ENCODE results near the gene RPL37A. TPM values are rescaled to one million over a fixed set of nuclear protein-coding genes. Genes with fewer than 3 reads are reported as not detected.

Gene RPL37A
- total RNA-seq, 2 donors from 2014 or later = 2,589 to 2,765 TPM

DNA sequence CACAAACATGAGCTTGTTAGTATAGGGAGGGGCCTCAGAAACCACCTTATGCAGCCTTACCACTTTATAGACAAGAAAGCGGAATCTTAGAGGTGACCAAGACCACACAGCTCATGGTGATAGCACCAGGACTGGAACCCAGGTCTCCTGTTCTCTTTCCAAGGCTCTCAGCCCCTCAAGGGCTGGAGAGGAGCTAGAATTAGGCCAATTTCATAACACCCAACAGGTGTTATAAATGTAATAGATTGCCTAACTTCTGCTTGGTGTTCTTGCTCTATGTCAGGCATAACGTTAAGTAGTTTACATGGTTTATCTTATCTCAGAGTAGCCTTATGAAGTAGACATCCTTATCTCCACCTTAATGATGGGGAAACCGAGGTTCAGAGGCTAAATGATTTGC, 42.9 kb downstream of the RPL37A start:
- Histone ChIP-seq H3K27me3 (ENCODE audit: control insufficient read depth, insufficient read depth, low read length, poor library complexity, severe bottlenecking) (no peaks in the 10 kb centered on the region), H3K27ac (ENCODE audit: low read depth, low read length) (no peak overlapping the region), H3K36me3 (ENCODE audit: control insufficient read depth, insufficient read depth, low read length) (no peaks in the 10 kb centered on the region), H3K4me3 (ENCODE audit: low read length) (no peak overlapping the region), H3K9me3 (ENCODE audit: control insufficient read depth, low read length) (no peaks in the 10 kb centered on the region), H3K4me1 (ENCODE audit: control insufficient read depth, insufficient read depth, low read length) (no peaks in the 10 kb centered on the region), H3K9ac (ENCODE audit: extremely low read depth, low read length, poor library complexity, severe bottlenecking) (no peak overlapping the region)
- H3K27ac Mint-ChIP-seq = no peak overlapping the region
- H3K4me1 Mint-ChIP-seq = no peaks in the 10 kb centered on the region
- H3K27me3 Mint-ChIP-seq (ENCODE audit: insufficient read depth) = no peaks in the 10 kb centered on the region
- DNase-seq = no peak
- H3K4me3 Mint-ChIP-seq = no peak overlapping the region
- no peaks in the 10 kb centered on the region for H3K9me3 Mint-ChIP-seq
- WGBS, 2 experiments (ENCODE audit: insufficient coverage in 1 of 2, insufficient read length in 1 of 2) = 88 to 94% methylated on average over 3 of the region's 3 CpGs
- TF ChIP-seq CTCF (conservative IDR thresholded peaks at IDR 0.05) = no peak
- H3K36me3 Mint-ChIP-seq (ENCODE audit: low read depth) = no peaks in the 10 kb centered on the region

GRCh38 chr2:216545359-216545758, 46.7 kb downstream of the RPL37A start:
- H3K27me3 ChIP-seq (ENCODE audit: control insufficient read depth, insufficient read depth, low read length, poor library complexity, severe bottlenecking) = no peaks in the 10 kb centered on the region
- H3K9me3 ChIP-seq (ENCODE audit: control insufficient read depth, low read length) = no peaks in the 10 kb centered on the region
- DNase-seq = no peak
- H3K36me3 ChIP-seq (ENCODE audit: control insufficient read depth, insufficient read depth, low read length) = no peaks in the 10 kb centered on the region
- Mint-ChIP-seq H3K4me1 (peaks cover 3% of the 10 kb centered on the region), H3K27me3 (ENCODE audit: insufficient read depth) (no peaks in the 10 kb centered on the region), H3K4me3 (no peak overlapping the region), H3K36me3 (ENCODE audit: low read depth) (no peaks in the 10 kb centered on the region), H3K27ac (no peak overlapping the region), H3K9me3 (no peaks in the 10 kb centered on the region)
- TF ChIP-seq CTCF (conservative IDR thresholded peaks at IDR 0.05) = no peak
- H3K27ac ChIP-seq (ENCODE audit: low read depth, low read length) = no peak overlapping the region
- 92% methylated on average over 4 of the region's 4 CpGs for WGBS, 2 experiments (ENCODE audit: insufficient coverage in 1 of 2, insufficient read length in 1 of 2)
- no peak overlapping the region for H3K4me3 ChIP-seq (ENCODE audit: low read length)
- H3K4me1 ChIP-seq (ENCODE audit: control insufficient read depth, insufficient read depth, low read length) = no peaks in the 10 kb centered on the region
- no peak overlapping the region for H3K9ac ChIP-seq (ENCODE audit: extremely low read depth, low read length, poor library complexity, severe bottlenecking)

GRCh38 chr2:216546241-216546640, 47.6 kb downstream of the RPL37A start:
- no peak overlapping the region for H3K4me3 Mint-ChIP-seq
- no peaks in the 10 kb centered on the region for H3K36me3 Mint-ChIP-seq (ENCODE audit: low read depth)

More at GRCh38 chr2:216546241-216546640, 47.6 kb downstream of the RPL37A start:
- H3K4me3 ChIP-seq (ENCODE audit: low read length) = no peak overlapping the region
- H3K4me1 ChIP-seq (ENCODE audit: control insufficient read depth, insufficient read depth, low read length) = no peaks in the 10 kb centered on the region
- Mint-ChIP-seq H3K9me3 (no peaks in the 10 kb centered on the region), H3K27ac (no peak overlapping the region), H3K27me3 (ENCODE audit: insufficient read depth) (no peaks in the 10 kb centered on the region), H3K4me1 (peaks cover 3% of the 10 kb centered on the region)
- H3K27ac ChIP-seq (ENCODE audit: low read depth, low read length) = no peak overlapping the region
- 93% methylated on average over 3 of the region's 3 CpGs; no CpG with 5 or more reads in 1 of the 2 experiments for WGBS, 2 experiments (ENCODE audit: insufficient coverage in 1 of 2, insufficient read length in 1 of 2)
- H3K27me3 ChIP-seq (ENCODE audit: control insufficient read depth, insufficient read depth, low read length, poor library complexity, severe bottlenecking) = no peaks in the 10 kb centered on the region
- no peak for DNase-seq
- no peaks in the 10 kb centered on the region for H3K9me3 ChIP-seq (ENCODE audit: control insufficient read depth, low read length)
- TF ChIP-seq CTCF (conservative IDR thresholded peaks at IDR 0.05) = no peak
- H3K9ac ChIP-seq (ENCODE audit: extremely low read depth, low read length, poor library complexity, severe bottlenecking) = no peak overlapping the region
- no peaks in the 10 kb centered on the region for H3K36me3 ChIP-seq (ENCODE audit: control insufficient read depth, insufficient read depth, low read length)

Measured in endodermal cell (in vitro differentiated cells).